OCI-M2 (cell line): ENCODE measurements around the gene DLEC1.

Experiments used
- DNase-seq: peaks from one replicate; lab custom pipeline; 2025; ENCODE audit not compliant: unreplicated experiment; lab: John Stamatoyannopoulos, UW

Gene DLEC1

GRCh38 chr3:38105525-38105924 is 66.5 kb downstream of the DLEC1 start:
- no peak for DNase-seq

GRCh38 chr3:38107911-38108648 is 69.1 kb downstream of the DLEC1 start:
- no peak for DNase-seq

GRCh38 chr3:38108649-38109579 is 69.9 kb downstream of the DLEC1 start:
- no peak for DNase-seq

GRCh38 chr3:38109580-38110313 is 70.7 kb downstream of the DLEC1 start:
- no peak for DNase-seq

GRCh38 chr3:38110314-38111050 is 71.5 kb downstream of the DLEC1 start:
- DNase-seq: no peak

- DNase-seq: no peak
Observed at GRCh38 chr3:38111201-38111600, 72.2 kb downstream of the DLEC1 start.

GRCh38 chr3:38111696-38112377 is 72.8 kb downstream of the DLEC1 start:
- DNase-seq: no peak

- DNase-seq: no peak
Observed at GRCh38 chr3:38112378-38112761, 73.4 kb downstream of the DLEC1 start.

- no peak for DNase-seq
Observed at GRCh38 chr3:38114052-38114874, 75.3 kb downstream of the DLEC1 start.

- DNase-seq: no peak
Observed at GRCh38 chr3:38114875-38115644, 76.1 kb downstream of the DLEC1 start.

- no peak for DNase-seq
Observed at GRCh38 chr3:38115645-38116427, 76.8 kb downstream of the DLEC1 start.

- DNase-seq: no peak
Observed at GRCh38 chr3:38116471-38117162, 77.6 kb downstream of the DLEC1 start.

- no peak for DNase-seq
Observed at GRCh38 chr3:38117163-38117716, 78.2 kb downstream of the DLEC1 start.

GRCh38 chr3:38117748-38118420 is 78.9 kb downstream of the DLEC1 start:
- DNase-seq: no peak

GRCh38 chr3:38118421-38119247 is 79.6 kb downstream of the DLEC1 start:
- no peak for DNase-seq

GRCh38 chr3:38119248-38119544 is 80.2 kb downstream of the DLEC1 start:
- no peak for DNase-seq
